Hepatocyte (in vitro differentiated cells): ENCODE measurements around the gene ZNF20.
"Not testable (repeated sequence)": the region's sequence is repeated elsewhere in the genome, so short reads cannot be mapped to it uniquely, and the experiment has no call there.

Experiments used
- CTCF ChIP-seq: fragments of 200-600 bp; sonication (generic); IDR thresholded peaks from 2 replicates; pipeline ENCODE4 v1.5.1; 2016; ENCODE audit warnings: antibody characterized with exemption, mild to moderate bottlenecking; ENCODE audit not compliant: poor library complexity
- EZH2 ChIP-seq: fragments of 200-600 bp; sonication (generic); IDR thresholded peaks from 2 replicates; pipeline ENCODE4 v1.6.1; 2016; ENCODE audit warnings: antibody characterized with exemption, mild to moderate bottlenecking, borderline replicate concordance

- TF ChIP-seq CTCF, EZH2: not testable (repeated sequence)
Observed at GRCh38 chr19:12083336-12083735, 56.8 kb downstream of the ZNF20 start.
